Lower leg skin (tissue), 3 donors: ENCODE measurements around the gene B4GALNT3.

Experiments used
- CTCF ChIP-seq, 3 donors: fragments of 450-650 bp; IDR thresholded peaks; one replicate each; pipeline ENCODE4 v1.5.1; 2016; ENCODE audit warnings: antibody characterized with exemption in 3 of 3, mild to moderate bottlenecking in 3 of 3, moderate library complexity in 2 of 3
- POLR2A ChIP-seq, 2 donors: fragments of 450-650 bp; IDR thresholded peaks; one replicate each; pipeline ENCODE4 v1.6.1; 2016 to 2017; ENCODE audit warnings: antibody characterized with exemption in 2 of 2, mild to moderate bottlenecking in 1 of 2, moderate library complexity in 1 of 2

- TF ChIP-seq CTCF (IDR thresholded peaks at IDR 0.05) (no peak), POLR2A (IDR thresholded peaks at IDR 0.05) (no peak)
Measured at GRCh38 chr12:539540-540310, 80.0 kb downstream of the B4GALNT3 start.
